ENCODE data around the gene DUOX2.

Gene DUOX2

DNA sequence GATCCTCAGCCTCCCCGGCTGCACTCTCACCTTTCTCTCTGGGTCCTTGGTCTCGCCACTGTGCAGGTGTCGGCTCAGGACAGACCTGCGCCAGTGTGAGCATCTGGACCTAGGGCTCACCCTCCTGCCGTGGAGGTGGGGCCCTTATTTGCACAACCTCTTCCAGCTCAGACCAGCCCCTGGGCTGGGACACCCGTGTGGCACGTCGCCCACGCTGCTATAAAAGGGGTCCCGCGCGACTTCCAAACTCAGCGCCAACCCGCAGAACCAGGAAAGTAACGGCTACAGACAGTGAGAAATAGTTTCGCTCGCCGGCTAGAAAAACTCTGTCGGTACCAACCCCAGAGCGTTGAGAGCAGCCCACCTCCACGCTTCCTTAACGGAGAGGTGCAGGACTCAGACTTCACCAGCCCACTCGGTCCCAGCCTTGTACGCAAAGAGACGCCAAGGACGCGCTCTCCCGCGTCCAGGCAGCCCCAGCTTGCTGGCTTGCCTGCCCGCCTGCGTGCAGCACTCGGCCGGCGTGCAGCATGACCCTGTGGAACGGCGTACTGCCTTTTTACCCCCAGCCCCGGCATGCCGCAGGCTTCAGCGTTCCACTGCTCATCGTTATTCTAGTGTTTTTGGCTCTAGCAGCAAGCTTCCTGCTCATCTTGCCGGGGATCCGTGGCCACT lies at the start of gene DUOX2, which contains the start of gene DUOXA2:
Gene DUOX2 (minus strand): TSS at position 97 of the 675 bp plus-strand sequence. CDS start 761 bp downstream, outside the sequence.
Gene DUOXA2 (plus strand): TSS at position 251 of the 675 bp plus-strand sequence. CDS start 280 bp downstream, at position 531.
- peak; percentile 37 for DNase-seq

GRCh38 chr15:45163508-45163856 lies 49.5 kb upstream of the DUOX2 start:
- DNase-seq, result no peak

- peak; percentile 84 for DNase-seq
These were observed 49.0 kb upstream of the DUOX2 start for GRCh38 chr15:45162771-45163507.

- DNase-seq, result no peak
These were observed 47.7 kb upstream of the DUOX2 start for GRCh38 chr15:45161666-45162065.

DNA sequence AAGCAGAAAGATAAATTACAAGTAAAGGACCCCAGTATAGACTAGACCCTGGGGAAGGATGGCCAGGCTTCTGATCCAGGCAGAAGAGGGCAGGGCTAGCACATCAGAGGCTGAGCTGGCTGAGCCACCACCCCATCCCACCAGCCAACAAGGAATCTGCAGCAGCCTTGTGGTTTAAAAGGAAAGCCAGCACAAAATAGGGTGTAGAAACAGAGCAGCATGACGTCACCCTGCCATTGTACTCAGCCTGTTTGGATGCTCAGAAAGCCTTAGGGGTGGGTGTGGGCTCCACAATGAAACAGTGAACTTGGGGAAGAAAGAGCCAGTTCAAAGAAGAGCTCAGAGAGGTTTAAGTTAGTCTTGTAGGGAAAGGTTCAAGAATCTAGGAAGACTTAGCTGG lies 44.0 kb upstream of the DUOX2 start:
- no peak for DNase-seq

DNA sequence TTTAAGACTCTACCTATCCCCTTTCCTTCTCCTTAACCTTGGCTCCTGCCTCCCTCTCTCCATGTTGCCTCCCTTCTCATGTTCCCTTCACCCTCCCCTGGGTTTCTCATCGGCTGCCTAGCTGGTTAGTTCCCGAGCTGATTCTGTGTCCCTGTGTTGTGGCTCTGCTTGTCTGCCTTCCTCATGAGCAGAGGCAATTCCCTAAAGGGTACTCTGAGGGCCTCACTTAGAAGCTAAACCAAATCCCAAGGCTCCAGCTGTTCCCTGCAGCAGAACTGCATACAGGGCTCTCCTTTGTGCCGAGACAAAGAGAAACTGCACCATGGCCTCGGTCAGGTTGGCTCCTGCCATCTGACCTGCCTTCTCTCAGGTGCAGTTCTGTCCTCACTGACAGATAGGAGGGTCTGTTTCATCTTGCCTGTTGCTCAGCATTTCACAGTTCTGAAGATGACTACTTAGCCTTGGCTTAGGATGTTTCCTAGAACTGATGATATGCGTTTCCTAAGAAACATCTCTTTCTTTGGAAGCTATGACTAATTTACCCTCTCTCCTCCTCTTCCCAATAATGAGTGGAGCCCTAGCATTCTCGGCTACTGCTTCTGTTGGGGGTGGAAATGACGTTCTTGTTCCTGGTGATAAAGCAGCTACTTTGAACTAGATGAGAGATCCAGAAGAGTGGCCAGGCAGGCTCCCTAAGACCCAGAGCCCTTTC lies 42.9 kb upstream of the DUOX2 start:
- DNase-seq, result no peak

- DNase-seq, result no peak
These were observed 41.8 kb upstream of the DUOX2 start for GRCh38 chr15:45155739-45156138.

DNA sequence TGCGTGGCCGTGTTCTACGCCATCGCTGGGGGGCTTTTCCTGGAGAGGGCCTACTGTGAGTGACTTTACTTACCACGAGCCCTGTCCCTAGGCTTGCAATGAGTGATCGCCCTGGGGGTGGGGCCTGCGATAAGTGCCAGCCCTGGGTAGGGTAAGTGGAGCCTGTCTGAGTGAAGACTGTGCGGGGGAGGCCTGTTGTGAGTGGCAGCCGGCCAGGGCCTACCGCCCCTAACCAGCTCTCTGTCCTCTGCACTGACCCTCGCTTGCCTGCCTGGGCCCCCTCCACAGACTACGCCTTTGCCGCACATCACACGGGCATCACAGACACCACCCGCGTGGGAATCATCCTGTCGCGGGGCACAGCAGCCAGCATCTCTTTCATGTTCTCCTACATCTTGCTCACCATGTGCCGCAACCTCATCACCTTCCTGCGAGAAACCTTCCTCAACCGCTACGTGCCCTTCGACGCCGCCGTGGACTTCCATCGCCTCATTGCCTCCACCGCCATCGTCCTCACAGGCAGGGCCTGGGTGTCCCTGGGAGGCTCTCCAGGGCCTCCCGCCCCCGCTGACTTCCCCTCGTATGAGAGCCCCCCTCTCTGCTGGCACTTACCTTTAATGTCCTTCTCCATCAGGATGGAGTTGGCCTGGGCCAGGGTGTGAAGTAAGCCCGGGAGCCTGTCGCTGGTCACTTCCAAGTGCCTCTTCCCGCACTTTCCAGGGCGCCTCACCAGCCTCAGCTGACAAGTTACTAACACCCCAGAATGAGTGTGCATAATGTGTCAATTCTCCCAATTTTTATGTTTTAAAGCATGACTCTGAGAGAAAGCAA lies 38.2 kb upstream of the DUOX2 start:
- no peak for DNase-seq

DNA sequence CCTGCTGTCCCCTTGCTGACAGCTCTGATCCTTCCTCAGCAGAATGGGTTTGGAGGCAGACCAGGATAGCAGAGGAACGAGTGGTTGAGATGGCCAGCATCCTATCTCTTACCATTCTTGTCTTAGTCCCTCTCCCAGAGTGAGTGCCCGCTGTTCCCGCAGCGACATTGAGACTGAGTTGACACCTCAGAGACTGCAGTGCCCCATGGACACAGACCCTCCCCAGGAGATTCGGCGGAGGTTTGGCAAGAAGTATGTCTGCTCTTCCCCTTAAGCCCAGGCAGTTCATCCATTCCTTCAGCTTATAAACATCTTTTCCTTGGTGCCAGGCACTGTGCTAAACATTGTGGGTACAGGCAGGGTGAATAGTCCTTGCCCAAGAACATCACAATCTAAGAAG lies 37.0 kb upstream of the DUOX2 start:
- DNase-seq, result no peak

DNA sequence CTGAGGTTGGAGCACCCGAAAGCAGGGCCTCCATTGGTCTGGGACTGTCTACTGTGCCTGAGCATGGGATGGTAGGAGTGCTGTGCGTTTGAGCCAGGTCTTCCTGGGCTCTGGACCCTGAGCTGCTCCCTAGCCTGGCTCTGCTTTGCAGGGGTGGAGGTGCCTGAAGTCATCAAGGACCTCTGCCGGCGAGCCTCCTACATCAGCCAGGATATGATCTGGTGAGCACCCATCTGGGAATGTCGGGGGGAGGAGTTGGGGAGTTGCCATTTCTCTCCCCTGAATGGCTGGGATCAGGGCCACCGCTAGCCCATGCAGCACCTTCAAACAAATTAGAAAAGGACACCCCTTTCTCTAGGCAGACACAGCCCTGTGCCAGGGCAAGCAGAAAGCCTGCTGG lies 36.5 kb upstream of the DUOX2 start:
- no peak for DNase-seq

DNA sequence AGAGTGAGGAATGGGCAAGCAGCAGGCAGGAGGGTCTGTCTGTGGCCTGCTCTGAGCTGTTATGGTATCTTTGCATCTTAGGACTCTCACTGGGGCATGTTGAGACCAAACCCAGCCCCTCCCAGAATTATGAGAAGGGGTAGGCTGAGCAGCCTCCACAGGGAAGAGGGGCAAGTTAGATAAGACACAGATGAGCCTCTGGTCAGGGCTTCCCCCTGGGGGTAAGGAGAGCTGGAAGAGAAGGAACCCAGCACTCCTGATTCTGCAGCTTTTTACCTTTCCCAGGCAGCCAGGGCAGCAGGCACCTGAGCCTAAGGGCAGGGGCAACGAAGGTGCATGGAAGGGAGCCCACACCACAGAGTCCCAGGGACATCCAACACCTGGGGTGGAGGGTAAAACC lies 35.1 kb upstream of the DUOX2 start:
- no peak for DNase-seq

DNA sequence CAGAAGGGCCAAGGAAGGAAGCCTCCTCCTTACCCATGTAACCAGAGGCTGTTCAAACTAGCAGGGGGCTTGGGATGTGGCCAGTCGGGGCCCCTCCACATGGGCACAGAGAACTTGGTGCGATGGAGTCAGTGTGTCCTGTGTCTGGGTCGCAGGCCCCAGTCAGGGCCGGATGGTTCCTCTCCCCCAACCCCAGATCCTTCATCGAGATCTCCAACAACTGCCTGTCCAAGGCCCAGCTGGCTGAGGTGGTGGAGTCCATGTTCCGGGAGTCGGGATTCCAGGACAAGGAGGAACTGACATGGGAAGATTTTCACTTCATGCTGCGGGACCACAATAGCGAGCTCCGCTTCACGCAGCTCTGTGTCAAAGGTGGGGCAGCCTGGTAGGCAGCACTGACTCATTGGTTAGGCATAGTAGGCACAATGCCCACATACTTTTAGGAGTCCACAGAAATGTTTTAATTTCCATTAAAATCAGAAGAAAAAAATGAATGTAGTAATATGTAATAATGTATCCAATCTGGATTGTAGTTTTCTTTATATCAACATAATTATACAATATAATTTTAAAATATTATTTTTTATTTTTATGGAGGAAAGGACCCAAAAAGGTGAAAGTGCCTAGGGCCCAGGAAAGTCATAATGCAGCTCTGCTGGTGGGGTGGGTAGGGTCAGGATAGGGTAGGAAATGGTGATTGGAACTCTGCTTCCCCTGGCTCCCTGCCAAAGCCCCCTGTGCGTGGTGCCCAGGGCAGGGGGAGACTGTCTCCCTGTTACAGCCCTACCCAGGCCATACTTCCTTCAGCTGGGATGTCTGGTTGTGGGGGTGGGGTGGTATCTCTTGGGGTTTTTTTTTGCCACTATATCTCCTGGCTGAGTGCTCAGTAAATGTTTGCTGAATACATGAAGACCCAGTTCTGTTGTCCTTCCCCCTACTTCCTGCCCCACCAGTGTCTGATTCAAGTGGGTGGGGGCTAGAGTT lies 34.4 kb upstream of the DUOX2 start:
- peak; percentile 4 for DNase-seq

DNA sequence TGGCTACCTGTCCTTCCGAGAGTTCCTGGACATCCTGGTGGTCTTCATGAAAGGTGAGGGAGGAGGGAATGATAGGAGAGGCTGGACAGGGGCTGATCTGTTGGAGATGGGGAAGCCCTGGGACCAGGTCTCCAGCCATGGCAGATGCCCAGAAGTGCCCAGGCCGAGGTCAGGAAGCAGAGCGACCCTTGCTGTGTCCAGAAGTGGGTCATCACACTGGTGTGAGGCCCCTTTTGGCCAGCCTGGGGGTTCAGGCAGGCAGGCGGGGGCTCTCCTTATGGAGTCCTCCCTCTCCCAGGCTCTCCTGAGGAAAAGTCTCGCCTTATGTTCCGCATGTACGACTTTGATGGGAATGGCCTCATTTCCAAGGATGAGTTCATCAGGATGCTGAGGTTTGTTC lies 33.6 kb upstream of the DUOX2 start:
- no peak for DNase-seq

DNA sequence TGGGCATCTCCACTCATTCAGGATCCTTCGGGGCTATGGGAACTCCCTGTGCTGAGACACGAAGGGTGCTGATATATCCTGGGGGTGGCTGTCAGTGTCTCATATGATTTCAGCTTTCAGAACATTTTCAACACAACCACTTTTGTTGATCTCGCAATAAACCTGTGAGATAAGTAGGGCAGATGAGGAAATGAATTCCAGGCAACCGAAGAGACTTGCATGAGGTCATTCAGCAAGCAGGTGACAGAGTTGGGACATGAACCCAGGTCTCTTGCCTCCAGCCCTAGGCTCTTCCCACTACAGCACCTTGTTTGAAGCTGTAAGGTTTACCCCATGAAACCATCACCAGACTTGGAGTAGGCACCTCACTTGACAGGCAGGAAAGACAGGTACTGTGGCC lies 32.4 kb upstream of the DUOX2 start:
- DNase-seq, result peak; percentile 27

DNA sequence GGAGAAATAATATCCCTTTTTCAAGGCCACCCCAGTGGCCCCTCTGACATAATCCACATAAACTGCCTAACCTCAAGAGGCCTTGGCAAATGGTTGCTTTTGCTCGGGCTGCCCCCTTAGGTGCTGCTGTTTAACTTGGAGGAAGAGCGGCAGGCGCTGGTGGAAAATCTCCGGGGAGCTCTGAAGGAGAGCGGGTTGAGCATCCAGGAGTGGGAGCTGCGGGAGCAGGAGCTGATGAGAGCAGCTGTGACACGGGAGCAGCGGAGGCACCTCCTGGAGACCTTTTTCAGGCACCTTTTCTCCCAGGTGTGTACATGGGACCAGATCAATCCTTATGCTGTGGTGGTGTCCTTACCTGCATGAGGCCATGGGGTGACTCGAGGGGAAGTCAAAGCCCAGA lies 30.8 kb upstream of the DUOX2 start:
- DNase-seq, result no peak

DNA sequence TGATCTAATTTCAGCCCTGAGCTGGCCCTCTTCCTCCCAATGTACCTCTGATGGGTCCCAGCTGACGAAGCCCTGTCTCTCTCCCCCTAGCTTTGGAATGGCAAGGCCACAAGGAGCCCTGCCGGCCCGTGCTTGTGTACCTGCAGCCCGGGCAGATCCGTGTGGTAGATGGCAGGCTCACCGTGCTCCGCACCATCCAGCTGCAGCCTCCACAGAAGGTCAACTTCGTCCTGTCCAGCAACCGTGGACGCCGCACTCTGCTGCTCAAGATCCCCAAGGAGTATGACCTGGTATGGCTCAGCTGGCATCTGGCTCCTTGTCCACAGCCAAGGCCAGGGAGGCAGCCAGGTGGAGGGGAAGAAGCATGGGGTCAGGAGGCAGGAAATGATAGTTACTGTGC lies 30.0 kb upstream of the DUOX2 start:
- no peak for DNase-seq

DNA sequence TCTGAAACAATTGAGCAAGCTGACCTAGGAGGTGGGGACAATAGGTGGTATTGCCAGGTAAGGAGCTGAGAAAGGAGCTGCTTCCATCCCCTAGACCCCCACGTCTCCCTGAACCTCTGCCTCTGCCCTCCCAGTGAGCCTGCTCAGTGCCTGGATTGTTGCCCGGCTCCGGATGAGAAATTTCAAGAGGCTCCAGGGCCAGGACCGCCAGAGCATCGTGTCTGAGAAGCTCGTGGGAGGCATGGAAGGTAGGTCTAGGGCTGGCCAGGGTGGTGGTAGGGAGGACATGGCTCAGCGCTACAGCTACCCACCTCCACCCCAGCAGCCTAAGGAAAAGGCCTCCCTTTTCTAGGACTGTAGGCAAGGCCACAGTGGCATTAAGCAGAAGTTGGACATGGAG lies 29.1 kb upstream of the DUOX2 start:
- no peak for DNase-seq

GRCh38 chr15:45141386-45141785 lies 27.4 kb upstream of the DUOX2 start:
- no peak for DNase-seq

DNA sequence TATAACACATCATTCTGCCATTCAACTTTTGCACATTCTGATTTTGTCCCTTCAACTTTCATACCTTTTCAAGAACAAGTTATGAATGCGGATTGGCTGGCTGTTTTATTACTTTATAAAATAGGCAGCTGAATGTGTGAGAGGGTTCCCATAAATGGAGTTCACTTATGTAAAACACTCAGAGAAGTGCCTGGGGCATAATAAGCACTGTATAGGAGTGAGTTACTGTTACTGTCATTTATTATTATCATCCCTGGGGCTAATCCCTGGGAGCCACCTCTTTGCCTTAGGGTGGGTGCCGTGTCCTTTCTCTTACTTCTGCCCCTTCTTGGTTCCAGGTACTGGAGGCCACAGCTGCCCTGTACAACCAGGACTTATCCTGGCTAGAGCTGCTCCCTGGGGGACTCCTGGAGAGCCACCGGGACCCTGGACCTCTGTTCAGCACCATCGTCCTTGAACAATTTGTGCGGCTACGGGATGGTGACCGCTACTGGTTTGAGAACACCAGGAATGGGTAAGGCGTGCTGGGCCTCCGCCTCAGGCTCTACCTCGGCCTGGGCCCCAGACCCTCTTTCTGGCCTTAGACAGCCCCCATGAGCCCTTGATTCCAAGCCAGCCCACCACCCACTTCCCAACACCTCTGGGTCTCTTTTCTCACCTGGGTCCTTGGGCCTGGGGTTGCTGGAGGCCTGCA lies 26.7 kb upstream of the DUOX2 start:
- DNase-seq, result no peak

DNA sequence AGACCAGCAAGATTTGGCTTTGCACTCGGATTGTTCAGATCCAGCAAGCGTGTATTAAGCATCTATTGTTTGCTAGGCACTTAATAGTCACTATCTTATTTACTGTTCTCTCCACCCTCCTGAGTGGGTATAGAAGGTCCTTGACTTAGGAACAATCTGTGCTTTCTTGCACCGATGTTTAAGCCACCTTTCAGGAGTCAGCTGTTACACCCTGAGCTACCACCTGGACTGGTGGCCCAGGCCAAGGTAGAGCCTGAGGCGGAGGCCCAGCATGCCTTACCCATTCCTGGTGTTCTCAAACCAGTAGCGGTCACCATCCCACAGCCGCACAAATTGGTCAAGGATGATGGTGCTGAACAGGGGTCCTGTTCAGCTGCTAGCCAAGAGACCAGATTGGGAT lies 25.8 kb upstream of the DUOX2 start:
- DNase-seq, result no peak
